ENCODE results near the gene DAPK2.

The DAPK2 gene

DNA sequence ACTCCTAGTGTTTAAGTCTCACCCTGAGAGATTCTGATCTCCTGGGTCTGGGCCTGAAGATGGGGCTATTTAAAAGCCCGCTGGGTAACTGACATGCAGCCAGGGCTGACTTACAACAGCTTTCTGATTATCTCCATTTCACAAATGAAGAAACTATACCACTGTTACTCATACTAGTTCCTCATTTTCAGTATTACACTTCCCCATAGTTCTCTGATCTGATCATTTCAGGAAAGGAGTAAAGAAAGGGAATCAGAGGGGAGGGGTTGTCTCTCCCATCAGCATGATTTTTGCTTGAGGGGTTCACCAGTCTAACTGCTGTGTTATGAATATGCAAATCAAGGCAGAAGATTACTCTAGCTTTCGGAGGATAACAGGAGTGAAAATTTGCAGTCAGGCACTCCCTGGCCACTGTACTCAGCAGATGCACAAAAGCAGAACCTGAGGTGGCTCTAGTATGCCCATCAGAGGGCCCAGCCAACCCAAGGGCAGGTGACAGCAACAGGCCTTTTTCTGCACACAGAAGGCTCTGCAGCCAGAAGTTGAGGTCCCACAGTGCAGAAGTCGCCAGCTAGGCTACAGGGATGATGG, 59.4 kb downstream of the DAPK2 start:
- Histone ChIP-seq H2AFZ (ENCODE audit: low read length) (0 out of 2 replicates have a peak overlapping the region, but pooled peaks have one; percentile 13), H3K4me2 (ENCODE audit: low read depth, low read length) (no peak overlapping the region), H3K9me2 (replicated peaks; ENCODE audit: insufficient read depth, low read length) (no peaks in the 10 kb centered on the region), H3K4me3 (ENCODE audit: low read length) (no peak overlapping the region), H3K27ac (ENCODE audit: low read length) (no peak overlapping the region), H4K20me1 (ENCODE audit: insufficient read depth, low read length) (no peaks in the 10 kb centered on the region), H3K36me3 (replicated peaks; ENCODE audit: insufficient read depth, low read length) (no peaks in the 10 kb centered on the region), H3K79me2 (ENCODE audit: low read length) (no peaks in the 10 kb centered on the region), H3K9me3 (replicated peaks; ENCODE audit: insufficient read depth, low read length) (no peaks in the 10 kb centered on the region), H3K4me1 (ENCODE audit: low read length) (peaks cover 16% of the 10 kb centered on the region), H3F3A (ENCODE audit: insufficient read depth, low read length) (no peaks in the 10 kb centered on the region), H3K27me3 (replicated peaks; ENCODE audit: insufficient read depth, low read length) (no peaks in the 10 kb centered on the region), H3K9ac (ENCODE audit: low read length) (no peak overlapping the region)
- no peak for TF ChIP-seq EZH2 (optimal IDR thresholded peaks at IDR 0.05; ENCODE audit: low read depth, low read length)
- TF ChIP-seq, protein P1, sequence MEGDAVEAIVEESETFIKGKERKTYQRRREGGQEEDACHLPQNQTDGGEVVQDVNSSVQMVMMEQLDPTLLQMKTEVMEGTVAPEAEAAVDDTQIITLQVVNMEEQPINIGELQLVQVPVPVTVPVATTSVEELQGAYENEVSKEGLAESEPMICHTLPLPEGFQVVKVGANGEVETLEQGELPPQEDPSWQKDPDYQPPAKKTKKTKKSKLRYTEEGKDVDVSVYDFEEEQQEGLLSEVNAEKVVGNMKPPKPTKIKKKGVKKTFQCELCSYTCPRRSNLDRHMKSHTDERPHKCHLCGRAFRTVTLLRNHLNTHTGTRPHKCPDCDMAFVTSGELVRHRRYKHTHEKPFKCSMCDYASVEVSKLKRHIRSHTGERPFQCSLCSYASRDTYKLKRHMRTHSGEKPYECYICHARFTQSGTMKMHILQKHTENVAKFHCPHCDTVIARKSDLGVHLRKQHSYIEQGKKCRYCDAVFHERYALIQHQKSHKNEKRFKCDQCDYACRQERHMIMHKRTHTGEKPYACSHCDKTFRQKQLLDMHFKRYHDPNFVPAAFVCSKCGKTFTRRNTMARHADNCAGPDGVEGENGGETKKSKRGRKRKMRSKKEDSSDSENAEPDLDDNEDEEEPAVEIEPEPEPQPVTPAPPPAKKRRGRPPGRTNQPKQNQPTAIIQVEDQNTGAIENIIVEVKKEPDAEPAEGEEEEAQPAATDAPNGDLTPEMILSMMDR (IDR thresholded peaks at IDR 0.05; ENCODE audit: low read length): no peak
- no peak for TF ChIP-seq EZH2phosphoT487 (IDR thresholded peaks at IDR 0.05; ENCODE audit: low read length)
- no peak for DNase-seq

DNA sequence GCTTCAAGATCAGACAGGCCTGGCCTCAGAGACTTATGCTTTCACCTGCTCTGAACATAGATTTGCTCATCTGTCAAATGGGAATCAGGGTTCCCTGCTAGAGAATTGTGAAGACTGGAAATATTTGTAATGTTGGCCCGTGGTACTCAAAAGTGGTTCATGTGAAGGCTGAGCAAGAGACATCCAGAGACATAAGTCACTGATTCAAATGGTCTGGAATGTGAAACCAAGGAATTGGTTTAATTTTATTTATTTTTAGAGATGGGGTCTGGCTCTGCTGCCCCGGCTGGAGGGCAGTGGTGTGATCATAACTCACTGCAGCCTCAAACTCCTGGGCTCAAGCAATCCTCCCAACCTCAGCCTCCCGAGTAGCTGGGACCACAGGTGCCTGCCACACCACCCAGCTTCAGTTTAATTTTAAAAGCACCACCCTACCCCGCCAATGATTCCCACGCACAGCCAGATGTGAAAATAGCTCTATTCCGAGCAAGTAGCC, 60.1 kb downstream of the DAPK2 start:
- H3K4me1 ChIP-seq (ENCODE audit: low read length): peaks cover 10% of the 10 kb centered on the region
- H3K9me3 ChIP-seq (replicated peaks; ENCODE audit: insufficient read depth, low read length): no peaks in the 10 kb centered on the region
- no peak for TF ChIP-seq EZH2phosphoT487 (IDR thresholded peaks at IDR 0.05; ENCODE audit: low read length)
- TF ChIP-seq, protein P1 (IDR thresholded peaks at IDR 0.05; ENCODE audit: low read length): no peak
- TF ChIP-seq EZH2 (optimal IDR thresholded peaks at IDR 0.05; ENCODE audit: low read depth, low read length): no peak
- H3K9me2 ChIP-seq (replicated peaks; ENCODE audit: insufficient read depth, low read length): no peaks in the 10 kb centered on the region
- no peaks in the 10 kb centered on the region for H3K27me3 ChIP-seq (replicated peaks; ENCODE audit: insufficient read depth, low read length)
- H3K27ac ChIP-seq (ENCODE audit: low read length): no peak overlapping the region
- H3K4me2 ChIP-seq (ENCODE audit: low read depth, low read length): no peak overlapping the region
- H3K79me2 ChIP-seq (ENCODE audit: low read length): no peaks in the 10 kb centered on the region
- no peaks in the 10 kb centered on the region for H3K36me3 ChIP-seq (replicated peaks; ENCODE audit: insufficient read depth, low read length)
- no peaks in the 10 kb centered on the region for H3F3A ChIP-seq (ENCODE audit: insufficient read depth, low read length)
- no peak overlapping the region for H2AFZ ChIP-seq (ENCODE audit: low read length)
- no peaks in the 10 kb centered on the region for H4K20me1 ChIP-seq (ENCODE audit: insufficient read depth, low read length)
- DNase-seq: no peak
- H3K9ac ChIP-seq (ENCODE audit: low read length): no peak overlapping the region
- H3K4me3 ChIP-seq (ENCODE audit: low read length): no peak overlapping the region

DNA sequence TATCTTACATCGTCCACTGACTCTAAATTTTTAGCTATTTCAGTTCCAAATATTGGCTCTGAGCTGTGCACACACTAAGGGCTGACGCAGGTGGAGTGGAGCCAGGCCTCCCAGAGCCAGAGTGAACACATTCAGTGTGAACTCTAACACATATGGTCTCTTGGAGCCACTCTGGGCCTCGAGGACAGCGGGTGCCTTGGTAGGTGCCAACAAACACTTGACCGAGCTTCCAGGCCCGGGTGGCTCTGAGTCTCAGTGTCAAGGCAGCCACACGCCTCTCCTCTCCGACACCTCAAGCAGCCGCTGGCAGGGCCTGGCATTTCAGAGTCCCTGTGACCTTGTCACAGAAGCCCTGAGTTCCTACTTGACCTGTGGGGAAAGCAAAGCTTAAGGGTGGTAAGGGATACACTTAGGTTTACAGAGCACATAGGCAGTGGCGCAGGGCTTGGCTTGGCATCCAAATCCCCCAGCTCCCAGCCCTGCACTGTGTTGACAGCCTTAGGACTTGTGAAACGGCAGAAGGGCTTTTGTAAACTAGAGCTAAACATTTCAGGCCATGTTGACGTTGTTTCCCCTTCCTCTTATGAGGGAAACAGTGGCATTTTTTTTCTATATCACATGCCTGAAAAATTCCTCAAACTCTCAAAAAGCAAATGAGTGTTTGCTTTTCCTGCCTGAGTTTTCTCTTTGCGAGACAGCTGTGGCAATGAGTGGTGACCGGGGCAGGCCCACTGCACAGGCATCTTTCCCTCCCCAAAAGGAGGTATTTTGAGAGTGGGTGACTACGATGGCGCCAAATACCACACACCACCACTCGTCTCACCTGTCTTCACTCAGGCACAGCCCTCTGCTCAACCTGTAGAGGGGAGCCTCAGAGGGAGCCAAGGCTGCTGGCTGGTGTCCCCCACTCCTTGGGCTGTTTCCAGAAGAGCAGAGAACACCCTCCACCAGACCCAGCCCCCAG, 60.8 kb downstream of the DAPK2 start:
- H3K4me2 ChIP-seq (ENCODE audit: low read depth, low read length): no peak overlapping the region
- no peaks in the 10 kb centered on the region for H3K9me2 ChIP-seq (replicated peaks; ENCODE audit: insufficient read depth, low read length)

More for the DNA sequence above, 60.8 kb downstream of the DAPK2 start:
- H3K27ac ChIP-seq (ENCODE audit: low read length): no peak overlapping the region
- no peak for DNase-seq
- H3F3A ChIP-seq (ENCODE audit: insufficient read depth, low read length): no peaks in the 10 kb centered on the region
- H3K9ac ChIP-seq (ENCODE audit: low read length): no peak overlapping the region
- no peaks in the 10 kb centered on the region for H4K20me1 ChIP-seq (ENCODE audit: insufficient read depth, low read length)
- 0 out of 2 replicates have a peak, but pooled peaks cover 6% of the 10 kb centered on the region for H3K4me1 ChIP-seq (ENCODE audit: low read length)
- no peak overlapping the region for H3K4me3 ChIP-seq (ENCODE audit: low read length)
- H3K79me2 ChIP-seq (ENCODE audit: low read length): no peaks in the 10 kb centered on the region
- no peaks in the 10 kb centered on the region for H3K9me3 ChIP-seq (replicated peaks; ENCODE audit: insufficient read depth, low read length)
- H3K27me3 ChIP-seq (replicated peaks; ENCODE audit: insufficient read depth, low read length): no peaks in the 10 kb centered on the region
- no peaks in the 10 kb centered on the region for H3K36me3 ChIP-seq (replicated peaks; ENCODE audit: insufficient read depth, low read length)
- no peak for TF ChIP-seq EZH2 (optimal IDR thresholded peaks at IDR 0.05; ENCODE audit: low read depth, low read length)
- TF ChIP-seq, protein P1 (IDR thresholded peaks at IDR 0.05; ENCODE audit: low read length): no peak
- no peak overlapping the region for H2AFZ ChIP-seq (ENCODE audit: low read length)
